Measurements from ENCODE around the gene UNC80. TPM values are rescaled to one million over a fixed set of nuclear protein-coding genes. Genes with fewer than 3 reads are reported as not detected.

The UNC80 gene
- polyA plus RNA-seq, 3 donors = 1.3 to 2.6 (median 2.0) TPM

DNA sequence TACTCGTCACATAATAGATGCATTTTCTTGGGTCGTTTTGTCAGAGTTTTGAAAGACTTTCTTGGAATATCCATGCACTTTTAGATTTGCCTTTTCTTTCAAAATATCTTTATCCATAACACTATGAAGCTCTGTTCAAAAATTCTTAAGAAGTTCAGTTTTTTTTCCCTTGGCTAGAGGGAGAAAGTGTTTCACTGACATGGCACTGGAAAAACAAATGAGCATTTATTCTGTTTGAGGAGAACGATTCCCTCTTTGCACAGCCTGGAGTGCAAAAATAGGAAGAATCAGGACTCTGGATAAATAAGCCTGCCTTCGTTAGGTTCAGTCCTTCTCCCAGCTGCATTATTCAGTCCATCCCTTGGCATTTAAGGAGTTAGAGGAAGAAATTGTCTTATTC lies 139.9 kb downstream of the UNC80 start:
- no peak for DNase-seq

DNA sequence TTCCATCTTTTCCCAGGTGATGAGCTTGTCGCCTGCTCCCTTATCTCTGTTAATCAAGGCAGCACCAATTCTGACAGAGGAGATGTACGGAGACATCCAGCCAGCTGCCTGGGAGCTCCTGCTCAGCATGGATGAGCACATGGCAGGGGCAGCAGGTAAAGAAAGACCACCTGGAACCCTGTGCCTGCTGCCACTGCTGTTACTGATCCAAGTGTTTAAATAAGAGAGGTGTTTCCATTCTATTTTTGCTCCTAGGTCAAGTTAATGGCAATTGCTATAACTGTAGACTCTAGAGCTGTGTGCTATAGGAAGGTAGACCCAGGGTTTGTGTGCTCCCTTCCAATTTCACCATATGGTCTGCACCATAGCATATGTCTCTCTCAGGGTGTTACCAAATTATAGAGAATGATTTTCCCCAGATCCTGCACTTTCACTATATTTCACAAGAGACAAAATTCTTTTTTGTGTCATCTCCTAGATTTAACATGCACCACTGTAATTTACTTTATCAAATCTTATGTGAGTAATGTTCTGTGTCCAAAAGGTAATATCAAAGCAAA lies 142.2 kb downstream of the UNC80 start:
- no peak for DNase-seq

DNA sequence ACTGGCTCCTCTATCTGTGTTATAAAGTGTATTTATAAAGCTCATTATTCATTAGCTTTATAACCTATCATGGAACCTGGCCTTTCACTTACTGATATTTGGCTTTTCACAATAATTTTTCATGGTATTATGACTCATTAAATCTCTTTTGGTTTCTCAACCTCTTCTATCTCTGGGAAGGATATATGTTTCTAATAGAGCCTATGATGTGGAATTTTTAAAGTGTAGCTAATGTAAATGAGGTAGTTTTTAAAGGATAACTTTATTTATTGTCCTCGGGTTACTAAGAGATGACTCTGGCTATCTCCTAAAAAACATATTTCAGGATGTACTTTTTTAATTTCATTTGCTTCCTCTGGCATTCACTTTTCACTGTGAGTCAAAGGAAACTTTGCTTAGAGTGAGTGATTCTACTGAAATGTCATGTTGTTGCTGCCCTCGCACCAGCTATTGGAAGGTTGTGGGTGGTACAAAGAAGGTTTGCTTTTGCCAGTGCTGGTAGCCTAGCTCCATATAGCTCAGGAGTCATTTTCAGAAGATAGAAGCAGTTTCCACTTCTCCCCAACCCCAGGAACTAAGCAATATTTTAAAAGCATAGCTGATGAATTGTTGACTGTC lies 145.6 kb downstream of the UNC80 start:
- no peak for DNase-seq

DNA sequence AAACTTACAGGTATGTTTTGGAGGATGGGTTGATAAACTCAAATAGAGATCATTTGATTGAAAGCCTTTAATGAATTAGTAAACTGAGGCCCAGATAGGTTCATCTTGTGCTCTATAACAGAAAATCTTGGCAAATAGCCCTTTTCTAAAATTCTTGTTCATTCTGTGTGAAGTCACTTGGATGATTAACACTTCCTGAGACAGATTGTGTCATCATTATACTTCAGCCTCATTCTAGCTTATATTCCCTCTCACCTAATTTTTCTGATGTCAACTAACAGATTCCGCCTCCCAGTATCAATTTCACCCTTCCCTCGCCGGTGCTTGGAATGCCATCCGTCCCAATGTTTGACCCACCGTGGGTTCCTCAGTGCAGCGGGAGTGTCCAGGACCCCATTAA lies 146.6 kb downstream of the UNC80 start:
- no peak for DNase-seq

DNA sequence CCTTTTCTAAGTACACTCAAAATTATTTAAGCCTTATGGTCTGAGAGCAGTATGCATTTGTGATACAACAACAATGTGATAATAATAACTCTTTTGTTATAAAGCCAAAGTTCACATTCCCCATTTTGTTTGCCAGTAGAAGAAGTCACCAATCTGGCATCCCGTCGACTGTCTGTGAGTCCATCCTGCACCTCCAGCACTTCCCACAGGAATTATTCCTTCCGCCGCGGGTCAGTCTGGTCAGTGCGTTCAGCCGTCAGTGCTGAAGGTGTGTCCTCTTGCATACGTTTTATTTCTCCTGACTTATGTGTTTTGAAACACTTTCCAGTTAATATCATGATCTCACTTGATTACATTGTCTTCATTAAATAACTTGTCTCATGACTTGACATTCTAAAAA lies 150.5 kb downstream of the UNC80 start:
- no peak for DNase-seq

DNA sequence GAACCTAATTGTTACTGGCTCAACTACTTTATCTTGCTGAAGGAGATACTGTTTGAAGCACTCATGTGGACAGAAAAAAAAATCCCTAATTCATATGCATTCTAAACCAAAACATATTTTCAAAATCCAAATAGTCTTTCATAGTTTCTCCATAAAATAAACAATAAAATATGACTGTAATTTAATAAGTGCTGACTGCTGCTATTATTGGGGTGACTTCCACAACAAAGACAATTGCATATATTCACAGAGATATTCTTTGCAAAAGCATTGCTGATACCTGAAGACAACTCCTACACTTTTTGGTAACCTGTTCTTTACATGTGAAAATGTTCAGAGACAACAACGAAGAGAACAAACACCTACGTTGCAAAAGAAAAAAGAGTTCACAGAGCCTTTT lies 157.7 kb downstream of the UNC80 start:
- DNase-seq = no peak

DNA sequence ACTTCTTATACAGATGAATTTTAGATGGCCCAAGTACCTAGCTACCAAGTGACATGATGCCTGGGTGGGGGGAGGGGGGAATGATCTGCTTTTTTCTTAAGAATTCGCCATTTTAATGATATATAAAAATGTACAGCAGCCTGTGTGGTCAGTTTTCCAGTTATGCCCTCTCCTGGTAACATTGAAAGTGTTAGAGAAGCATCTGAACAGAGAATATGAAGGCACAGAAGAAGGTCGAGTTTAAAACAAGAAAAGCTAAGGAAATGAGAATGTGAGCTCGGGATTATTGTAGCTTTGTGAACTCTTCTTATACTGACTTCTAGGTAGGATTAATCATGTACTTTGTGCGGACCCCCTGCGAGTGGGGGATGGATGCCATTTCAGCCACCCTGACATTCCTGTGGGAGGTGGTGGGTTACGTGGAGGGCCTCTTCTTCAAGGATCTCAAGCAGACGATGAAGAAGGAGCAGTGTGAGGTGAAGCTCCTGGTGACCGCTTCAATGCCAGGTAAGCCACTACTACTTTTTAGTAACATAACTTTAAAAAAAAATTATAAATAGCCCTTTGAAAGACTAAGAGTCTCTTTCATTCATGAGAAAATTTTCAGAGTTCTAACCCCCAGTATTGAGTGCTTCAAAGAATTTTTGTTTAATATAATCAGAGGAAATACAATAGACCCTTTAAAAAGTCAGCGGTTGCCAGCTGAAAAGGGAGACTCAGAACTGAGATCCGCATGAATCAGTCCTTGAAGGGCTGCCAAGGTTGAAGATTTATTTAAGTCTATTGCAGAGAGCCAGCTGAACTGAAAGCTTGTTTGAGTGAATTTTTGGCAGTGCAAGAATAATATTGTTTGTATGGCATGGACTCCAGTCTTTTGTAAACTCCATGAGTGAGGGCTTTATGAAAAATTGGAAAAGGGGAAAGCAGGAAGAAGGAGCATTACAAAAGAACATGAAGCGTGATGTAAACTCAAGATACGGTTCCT lies 162.2 kb downstream of the UNC80 start:
- DNase-seq = no peak

DNA sequence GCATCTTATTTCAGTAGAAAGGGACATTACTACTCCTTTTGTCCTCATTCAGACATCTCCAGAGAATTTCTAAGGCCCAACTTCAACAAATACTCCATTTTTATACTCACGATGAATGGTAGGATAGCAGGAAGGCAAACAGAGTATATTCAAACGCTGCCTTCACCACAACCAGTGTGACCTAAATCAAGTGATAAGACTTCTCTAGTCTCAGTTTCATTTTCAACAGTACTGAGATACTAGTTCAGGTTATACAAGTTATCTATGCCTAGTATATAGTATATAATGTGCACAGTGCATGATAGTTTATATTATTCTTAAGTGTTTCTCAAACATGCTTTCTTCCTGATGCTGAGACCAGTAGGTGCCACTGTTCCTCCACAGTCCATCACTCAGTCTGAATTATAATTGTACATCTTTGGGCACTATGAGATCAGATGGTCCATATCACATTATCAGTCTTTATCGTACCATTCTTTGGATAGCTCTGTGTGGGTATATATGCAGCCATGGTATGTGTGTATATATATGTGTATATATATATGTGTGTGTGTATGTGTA lies 164.6 kb downstream of the UNC80 start:
- no peak for DNase-seq

DNA sequence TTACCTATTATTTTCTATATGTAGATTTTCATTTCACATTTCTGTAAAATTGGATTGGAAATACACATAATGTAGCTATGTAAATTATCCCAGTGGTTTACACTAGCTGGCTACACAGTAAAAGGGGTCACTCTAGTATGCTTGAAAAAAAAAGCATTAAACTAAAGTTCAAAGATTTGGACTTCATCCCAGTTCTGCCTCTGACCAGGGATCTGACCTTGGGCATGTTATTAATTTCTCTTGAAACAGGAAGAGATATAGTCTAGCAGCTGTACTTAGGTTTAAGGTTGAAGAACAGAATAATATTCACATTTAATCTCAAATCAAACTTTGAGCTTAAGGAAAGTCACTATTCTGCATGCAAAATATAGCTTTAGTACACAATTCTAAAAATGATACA lies 166.3 kb downstream of the UNC80 start:
- no peak for DNase-seq

DNA sequence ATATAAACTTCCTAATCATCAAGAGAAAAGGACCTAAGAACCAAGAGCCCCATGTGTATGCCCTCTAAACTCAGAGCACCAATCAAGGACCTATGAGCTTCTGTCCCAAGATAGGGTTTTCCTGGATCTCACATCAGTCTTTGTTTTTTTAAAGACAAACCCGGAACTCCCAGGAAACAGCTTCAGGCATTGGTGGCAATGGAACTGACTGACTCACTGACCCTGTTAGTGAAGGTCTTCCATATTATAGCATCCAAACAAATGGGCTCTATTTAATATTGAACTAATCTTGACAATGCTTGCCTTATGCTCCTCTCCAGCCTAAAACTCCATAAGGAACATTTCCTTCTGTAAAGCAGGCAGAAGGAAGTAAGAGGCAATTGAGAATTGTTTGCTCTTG lies 167.3 kb downstream of the UNC80 start:
- no peak for DNase-seq

DNA sequence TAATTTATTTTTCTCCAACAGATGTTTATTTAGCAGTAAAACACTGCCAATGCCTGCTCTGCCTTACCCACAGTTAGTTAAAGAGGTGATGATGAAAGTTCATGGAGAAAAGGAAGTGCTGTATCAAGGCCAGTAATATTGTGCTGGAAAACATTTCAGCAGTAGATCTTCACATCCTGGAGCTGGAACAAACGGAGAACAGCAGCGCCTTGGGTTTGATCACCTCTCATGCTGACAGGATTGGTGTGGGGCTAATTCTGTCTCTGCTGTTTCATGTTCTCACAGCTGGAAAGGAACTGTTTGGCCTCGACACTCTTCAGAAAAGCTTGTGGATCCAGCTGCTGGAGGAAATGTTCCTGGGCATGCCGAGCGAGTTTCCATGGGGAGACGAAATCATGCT lies 169.3 kb downstream of the UNC80 start:
- DNase-seq = no peak

DNA sequence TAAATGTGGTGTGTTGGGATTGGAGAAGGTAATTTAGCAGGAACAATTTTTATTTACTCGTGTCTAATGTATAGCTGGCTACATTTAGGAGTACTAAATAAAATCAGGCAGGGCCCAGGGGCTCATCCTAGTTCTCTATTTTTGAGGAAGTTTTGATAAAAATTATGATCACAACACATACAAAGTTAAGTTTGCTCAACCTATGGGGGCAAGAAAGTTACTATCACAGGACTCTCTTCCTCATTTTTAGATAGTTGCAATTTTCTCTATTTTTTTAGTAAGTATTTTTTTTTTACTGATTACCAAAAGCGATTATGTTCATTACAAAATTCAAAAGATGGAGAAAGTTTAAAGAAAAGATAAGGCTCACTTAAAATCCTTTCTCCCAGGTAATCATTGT lies 170.8 kb downstream of the UNC80 start:
- no peak for DNase-seq

DNA sequence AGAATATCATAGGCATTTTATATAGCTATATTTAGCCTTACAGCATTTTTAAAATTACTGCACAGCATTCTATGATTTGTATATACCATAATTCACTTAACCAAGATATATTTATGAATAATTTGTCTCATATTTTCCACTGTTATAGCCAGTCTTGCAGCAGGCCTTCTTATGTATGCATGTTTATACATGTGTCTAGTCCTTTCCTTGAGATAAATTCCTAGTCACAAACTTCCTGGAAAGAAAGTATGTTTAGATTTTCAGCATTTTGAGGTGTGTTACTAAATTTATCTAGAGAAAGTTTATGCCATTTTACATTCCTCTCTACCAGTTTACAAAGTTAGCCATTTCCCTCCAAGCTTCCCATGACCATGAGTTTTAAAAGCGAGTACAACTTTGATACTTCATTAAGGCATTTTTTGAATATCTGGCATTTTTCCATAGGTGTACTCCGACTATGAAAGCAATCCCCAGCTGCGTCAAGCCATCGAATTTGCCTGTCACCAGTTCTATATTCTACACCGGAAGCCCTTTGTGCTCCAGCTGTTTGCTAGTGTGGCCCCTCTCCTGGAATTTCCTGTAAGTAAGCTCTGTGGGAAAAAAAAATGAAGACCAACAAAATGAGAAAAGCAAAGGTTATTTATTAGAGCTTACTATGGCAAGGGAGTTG lies 171.4 kb downstream of the UNC80 start:
- DNase-seq = no peak

DNA sequence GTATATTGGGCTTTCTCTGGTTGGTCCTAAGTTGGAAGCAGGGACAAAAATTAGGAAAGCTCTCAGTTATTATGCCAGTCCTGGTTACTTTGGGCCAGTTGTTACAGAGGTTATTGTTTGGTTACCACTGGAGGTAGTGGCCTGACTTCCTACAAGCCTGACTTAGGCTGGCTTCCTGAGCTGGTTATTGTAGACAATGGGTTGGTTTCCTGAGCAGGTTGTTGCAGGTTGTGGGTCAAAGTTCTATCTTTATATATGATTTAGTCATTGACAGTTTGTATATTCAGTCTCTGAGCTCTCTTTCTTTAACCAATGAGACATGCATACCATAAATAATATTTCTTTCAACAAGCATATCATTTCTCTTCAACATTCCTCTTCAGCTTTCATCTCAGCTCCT lies 172.1 kb downstream of the UNC80 start:
- no peak for DNase-seq

DNA sequence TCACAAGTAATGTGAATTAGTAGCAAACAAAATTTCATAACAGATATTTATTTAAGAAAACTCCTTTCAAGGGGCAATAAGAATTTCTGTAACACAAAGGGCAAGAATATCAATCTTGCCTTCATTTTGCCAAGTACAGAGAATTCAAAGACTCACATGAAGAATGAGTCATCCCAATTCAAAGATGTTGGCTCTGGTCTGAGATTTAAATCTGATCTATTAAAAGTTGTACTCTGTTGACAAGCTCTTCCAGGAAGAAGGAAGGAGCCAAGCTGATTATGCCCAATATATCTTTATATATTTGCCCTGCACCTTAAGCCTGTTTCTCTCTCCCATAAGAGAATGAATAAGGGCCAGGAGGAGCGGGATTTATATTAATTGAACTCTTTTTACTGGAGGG lies 174.9 kb downstream of the UNC80 start:
- DNase-seq = no peak

DNA sequence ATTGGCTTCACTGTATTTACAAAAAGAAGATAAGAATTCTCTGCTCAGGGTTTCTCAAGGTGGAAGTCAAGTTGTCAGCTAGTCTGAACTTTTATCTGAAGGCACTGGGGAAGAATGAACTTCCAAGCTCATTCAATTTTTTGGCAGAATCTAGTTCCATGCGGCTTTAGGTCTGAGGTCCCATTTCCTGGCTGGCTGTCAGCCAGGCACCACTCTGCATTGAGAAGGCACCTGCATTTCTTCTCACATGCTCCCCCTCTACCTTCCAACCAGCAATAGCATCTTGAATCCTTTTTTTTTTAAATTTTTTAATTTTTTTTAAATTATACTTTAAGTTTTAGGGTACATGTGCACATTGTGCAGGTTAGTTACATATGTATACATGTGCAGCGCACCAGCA lies 184.6 kb downstream of the UNC80 start:
- DNase-seq = no peak

DNA sequence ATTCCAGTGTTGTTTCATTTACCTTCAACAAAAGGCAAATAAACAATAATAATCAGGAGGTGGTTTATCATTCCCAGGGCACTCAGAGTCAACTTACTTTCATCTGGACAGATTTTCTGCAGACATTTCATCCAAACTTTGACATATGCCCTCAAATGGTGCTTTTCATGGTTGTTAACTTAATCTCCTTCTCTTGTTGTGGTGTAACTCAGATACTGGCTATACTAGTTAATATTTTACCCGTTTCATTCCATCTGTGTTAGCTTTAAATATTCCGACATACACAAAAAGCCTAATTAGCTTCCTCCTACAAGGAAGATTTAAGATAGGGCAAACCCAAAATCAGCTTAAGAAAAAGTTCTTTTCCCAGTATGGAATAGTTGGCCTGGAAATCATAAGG lies 186.4 kb downstream of the UNC80 start:
- DNase-seq = no peak

DNA sequence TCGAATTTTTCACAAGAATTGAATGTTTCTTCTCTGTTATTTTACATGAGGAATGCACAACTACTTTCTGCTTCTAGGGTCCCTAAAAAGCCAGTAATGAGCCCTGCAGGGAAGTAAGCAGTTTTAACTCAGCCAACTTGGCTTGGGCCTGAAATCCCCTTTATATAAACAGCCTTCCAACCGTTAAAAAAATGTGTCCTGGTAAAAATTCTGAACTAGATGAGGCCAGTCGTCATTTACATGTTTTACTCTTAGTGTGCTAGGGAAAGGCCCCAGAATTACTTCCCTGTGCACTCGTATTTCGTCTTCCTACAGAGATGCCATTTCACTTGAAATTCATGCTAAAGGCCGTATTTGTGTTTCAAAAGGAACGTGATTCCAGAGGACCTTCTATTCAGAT lies 188.4 kb downstream of the UNC80 start:
- DNase-seq = no peak

DNA sequence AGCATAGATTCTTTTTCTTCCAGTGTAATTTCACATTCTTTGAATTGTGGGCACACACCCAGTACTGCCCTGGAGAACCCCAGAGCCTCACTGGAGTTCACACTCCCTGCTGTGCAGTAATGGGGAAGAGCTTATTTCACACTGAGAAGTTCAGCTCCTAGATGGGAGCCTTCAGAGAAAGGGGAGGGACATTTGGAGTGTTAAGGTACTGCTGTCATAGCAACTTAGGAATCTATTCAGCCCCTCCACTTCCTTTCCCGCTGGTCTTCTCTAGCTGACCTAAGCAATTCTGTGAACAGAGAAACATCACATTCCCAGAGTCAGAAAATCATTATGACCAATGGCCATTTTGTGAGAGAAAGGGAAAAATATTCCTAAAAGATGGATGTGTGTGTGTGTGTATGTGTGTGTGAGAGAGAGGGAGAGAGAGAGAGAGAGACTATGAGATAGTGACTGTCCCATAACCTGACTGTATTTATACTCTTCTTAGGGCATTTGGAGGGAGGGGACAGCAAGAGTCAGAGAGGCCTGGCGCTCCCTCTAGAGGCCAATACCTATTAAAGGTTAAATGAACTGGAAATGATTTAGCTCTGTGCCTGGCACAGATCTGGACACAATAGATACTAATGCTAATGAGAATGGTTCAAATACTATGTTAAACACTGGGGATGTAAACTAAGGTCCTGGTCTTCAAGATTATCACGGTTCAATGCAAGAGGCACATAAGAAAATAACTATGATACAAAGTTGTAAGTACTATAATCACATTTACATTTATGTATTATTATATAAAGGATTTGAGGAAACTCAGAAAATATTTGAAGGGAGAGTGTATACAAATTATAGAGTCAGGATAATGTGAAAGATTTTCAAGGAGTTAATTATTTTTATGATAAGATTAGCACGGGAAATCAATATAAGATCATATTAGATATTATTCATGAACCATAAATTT lies 189.3 kb downstream of the UNC80 start:
- DNase-seq = peak; percentile 40

DNA sequence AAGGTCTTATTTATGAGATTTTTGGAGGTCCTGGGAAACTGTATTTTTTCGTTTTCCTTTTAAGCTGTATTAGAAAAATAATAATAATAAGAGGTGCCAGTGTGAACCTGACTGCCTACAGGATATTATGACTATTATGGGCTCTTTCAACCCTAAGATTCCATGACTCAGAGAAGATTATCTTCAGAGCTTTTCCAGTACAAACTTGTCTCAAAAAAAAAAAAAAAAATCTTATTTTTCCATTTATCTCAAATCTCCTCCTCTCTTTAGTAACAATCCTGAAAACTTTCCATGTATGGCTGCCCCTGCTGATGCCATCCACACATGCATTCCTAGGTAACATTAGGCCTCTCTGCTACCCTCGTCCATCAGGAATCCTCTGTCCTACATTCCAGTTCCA lies 194.1 kb downstream of the UNC80 start:
- no peak for DNase-seq

DNA sequence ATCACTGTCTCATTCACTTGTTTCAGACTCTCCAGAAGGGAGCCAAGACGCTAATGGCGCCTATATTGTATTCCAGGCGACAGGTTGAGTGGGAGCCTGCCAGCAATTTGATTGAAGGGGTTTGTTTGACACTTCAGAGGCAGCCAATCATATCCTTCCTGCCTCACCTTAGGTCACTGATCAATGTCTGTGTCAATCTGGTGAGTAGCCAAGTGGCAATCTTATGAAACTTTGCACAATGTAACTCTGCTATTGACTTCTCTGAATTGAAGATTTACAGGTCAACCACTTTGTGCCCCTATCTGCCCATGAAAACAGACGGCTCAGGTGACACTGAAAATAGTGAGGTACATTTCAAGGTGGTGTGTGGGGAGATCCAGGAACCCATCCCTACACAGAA lies 198.1 kb downstream of the UNC80 start:
- no peak for DNase-seq
